NCI-H1048 (cell line): Measurements from ENCODE around the gene RBM5.

Source experiments
- DNase-seq: peaks from one replicate; lab custom pipeline; 2025; lab: John Stamatoyannopoulos, UW

The RBM5 gene

DNA sequence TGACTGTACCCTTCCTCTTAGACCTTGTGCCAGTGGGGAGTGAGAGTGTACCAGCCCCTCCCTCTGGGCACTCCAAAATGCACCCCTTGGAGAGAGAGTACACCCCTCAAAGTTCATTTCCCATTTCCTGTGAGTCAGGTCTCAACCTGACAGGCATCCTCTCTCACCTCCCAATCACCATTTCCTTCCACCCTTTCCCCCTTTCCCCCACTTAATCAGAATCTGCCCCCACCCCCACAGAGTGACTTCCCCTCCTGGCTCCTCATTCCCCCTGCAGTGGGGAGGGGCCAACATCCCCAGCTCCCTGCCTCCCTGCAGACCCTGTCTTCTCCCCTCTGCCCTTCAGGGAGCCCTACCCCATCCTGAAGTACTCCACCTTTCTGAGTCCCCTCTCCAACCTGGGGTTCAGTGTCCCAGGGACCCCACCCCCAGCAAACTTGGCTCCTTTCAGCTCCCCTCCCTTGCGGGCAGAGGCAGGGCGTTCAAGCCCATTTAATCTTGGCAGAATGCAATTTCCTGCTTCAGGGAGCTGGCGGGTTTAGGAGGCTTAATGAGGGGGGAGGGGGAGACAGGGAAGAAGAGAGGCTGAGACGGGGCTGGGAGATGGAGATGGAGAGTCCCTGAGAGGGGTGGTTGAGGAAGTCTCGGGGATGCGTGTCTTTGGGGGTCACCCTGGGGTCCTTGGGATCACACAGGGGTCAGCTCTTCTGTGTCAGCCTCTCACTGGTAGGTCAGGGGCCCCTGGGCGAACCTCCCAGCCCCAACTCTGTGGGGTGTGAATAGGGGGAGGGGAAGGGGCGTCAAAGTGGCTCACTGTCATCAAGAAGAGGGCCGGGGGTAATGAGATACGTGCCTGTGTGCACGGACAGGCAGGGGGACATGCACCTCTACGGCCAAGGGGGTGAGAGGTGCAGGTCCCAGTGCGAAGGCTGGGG, 49.8 kb downstream of the RBM5 start:
- no peak for DNase-seq

DNA sequence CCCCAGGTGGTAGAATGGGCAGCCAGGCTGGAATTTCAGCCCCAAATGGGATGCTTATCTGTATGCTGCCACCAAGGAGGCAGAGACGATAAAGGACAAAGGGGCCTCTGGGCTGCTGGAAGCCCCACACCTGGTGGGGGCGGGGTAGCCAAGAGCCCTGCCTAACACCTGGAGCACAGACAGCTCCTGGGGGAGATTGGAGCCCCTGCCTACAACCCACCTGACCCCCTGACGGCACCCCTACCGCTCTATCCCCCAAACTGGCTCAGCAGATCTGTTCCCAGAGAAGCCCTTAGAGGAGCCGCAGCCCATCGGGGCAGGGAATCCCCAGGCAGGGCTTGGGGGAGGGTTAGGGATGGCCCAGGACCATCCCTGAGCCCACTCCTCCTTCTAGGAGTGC, 50.6 kb downstream of the RBM5 start:
- no peak for DNase-seq

DNA sequence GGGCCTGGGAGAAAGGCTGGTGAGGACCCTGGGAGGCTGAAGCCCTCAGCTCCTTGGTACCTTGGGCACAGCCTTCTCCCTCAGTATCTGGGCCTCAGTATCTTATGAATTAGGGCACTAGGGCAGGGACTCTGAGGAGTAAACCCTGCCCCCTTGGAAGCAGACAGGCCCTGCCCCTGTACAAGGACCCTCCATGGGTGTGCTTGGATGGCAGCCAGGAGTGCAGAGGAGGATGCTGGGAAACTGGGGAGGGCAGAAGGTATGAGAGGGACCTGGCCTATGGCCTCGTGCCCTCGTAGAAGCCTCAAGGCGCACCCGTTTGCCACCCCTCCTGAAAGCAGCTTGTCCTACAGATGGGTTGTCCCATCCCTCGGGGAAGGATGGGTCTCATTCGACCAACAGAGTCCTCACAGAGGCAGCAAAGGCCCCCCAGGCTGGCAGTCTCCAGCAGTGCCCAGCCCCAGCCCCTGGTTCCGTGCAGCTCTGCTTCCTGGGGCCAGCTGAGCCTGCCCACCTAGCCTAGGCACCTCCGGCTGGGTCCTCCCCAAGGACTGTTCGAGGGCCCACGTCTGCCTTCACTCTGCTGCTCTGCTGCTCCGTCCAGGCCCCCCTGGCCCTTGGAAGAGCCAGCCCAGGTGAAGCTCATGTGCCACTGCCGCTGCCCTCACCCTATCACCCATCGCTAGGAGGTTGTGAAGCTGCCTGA, 51.2 kb downstream of the RBM5 start:
- no peak for DNase-seq

DNA sequence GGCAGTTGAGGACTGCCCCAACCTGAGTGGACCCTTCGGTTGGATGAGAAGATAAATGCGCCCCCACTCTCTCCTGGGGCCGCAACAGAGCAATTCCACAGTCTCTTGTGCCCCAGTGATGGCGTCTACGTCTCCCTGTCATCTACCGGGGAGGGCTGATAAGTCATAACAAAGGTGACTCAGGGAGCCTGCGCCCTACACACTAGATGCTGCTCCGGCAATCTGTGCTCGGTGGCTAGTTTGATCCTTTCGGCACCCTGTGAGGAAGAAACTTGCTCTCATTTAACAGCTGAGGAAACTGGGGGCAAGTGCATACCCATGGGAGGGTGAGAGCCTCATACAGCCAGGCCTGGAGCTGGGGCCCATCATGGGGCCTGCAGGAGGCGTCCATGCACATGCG, 52.3 kb downstream of the RBM5 start:
- no peak for DNase-seq

DNA sequence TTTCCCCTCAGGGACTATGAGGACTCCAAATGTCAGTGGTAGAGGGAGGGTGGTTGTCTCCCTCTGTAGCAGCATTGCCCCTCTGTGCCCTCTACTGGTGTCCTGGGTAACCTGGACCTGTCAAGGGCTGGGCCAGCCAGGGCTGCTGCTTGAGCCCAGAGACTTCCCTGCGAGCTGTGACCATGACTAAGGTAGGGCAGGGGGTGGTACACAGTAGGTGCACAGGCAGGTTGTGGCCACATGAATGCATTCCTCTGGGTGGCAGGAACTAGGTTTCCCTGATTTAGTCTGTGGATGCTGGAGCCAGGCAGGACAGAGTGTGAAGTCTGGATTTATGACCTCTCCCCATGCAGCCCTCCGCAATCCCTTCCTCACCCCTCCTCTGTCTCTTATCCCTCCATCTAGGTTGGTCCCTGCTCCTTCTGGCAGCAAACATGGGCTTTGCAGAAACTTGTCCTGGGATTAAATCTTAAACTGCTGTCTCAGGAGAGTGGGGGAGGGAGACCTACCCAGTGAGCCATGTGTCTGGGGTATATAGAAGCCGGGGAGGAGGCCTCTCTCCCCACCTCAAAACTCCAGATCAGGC, 57.7 kb downstream of the RBM5 start:
- no peak for DNase-seq

DNA sequence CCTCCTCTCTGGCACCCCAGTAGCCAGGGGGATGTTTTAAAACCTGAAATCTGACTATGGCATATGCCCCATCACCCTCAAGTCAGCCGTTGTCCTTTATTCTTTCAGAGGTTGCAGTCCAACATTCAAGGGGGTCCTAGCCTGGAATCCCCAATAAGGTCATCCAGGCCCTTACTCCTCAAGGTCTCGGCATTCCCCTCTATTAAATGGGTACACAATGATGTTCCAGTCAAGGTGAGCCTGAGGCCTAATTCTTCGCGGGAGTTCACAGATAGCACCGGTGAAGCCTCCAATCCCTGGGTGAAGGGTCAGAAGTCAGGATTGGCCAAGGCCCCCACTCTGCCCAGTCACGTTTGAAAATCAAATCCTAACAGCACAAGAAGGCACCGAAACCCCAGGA, 58.3 kb downstream of the RBM5 start:
- DNase-seq = no peak

DNA sequence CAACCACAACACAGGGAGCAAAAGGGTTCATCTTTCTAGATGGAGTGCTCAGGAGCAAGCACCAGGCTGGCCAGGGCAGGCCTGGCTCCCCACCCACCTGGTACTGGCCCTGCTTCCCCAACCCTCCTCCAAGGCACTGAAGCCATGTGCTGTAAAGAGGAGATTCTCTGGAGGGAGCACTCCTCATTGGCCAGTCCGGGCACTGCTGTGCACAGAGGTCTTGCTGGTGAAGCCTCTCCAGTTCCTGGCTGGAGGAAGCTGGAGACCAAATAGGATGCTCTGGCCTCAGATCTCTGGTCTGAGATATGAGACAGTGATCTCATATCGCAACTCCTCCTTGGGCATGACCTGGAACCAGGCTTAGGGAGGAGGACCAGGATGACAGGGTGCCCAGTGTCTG, 58.7 kb downstream of the RBM5 start:
- DNase-seq = no peak

DNA sequence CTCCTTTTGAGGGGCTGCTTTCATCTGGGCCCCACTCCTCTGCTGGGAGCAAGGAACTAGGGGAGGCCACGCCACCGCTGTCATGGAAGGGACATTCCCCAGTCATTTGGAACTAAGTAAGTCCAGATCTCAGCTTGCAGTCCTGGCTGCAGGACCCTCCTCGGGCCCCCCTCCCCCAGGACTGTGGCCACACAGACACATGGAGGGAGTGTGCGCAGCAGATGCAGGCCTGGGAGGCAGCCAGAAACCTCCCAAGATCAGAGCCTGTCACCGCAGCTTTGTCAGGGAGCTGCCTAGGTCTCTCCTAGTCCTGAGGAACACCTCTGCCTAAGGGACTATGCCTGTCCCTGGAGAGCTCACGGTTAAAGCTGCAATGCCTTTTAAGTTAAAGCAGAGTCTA, 59.1 kb downstream of the RBM5 start:
- DNase-seq = no peak

DNA sequence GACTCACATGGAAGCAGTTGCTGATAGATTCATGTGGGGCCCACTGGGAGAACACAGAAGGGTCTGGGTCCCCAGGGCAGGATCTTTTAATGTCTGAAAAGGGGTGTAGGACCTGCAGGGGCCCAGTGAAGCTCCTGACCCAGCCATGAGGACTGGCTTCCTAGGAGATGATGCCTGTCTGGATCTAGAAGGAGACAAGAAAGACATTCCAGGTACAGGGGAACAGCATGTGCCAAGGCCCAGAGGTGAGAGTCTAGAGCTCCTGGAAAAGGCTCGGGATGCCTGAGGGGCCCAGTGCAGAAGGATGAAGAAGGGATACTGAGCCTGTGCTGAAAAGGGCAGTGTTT, 61.7 kb downstream of the RBM5 start:
- DNase-seq = no peak

DNA sequence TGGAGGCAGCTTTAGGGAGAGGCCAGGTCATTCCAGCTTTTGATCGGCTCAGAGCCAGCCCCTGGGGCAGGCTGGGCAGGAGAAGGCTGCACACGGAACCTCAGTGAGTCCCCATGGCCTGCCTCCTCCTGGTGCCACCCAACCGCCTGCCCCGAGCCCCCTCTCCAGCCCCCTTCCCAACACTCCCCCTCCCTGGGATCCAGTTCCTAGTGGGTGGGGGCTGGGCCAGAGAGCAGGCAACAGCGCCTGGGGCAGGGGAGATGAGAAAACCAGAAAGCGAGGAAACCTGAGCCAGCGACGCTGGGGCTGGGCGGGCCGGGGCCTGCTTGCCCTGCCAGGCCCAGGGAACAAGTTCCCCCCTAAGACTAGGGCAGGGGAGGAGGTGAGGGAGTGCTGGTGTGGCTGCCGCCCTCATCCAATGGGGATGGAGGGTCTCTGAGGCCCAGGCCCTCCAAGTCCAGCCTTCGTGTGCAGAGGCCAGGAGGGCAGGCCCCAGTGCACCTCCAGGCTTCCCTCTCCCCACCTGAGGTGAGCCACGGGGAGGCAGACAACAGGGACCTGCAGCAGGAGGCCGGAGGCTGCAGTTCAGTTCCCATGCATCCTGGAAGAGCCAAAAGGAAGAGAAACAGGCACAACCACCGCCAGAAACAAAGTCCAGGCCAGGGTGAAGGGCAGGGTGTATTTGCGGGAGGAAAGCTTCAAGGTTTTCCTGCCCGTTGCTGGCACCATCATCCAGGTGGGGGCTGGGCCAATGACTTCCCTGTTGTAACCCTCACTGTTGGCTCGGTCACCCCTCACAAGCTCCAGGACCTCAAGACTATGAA, 62.4 kb downstream of the RBM5 start:
- no peak for DNase-seq

DNA sequence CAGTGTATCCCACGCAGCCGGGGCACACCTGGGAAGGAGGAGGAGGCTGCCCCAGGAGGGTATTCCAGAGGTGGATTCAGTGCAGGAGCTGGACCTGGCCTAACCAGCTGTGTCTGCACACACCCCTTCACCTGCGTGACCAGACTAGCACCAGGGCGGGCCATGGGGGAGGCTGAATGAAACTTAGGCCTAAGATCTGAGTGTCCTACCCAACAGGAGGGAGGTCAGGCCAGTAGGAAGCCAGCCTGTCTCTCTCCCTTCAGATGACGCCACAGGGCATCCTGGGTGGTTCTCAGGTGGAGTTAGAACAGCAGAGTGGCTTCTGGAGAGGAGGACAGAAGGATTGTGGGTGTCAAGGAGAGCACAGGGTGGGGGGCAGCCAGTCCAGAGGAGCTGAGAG, 63.0 kb downstream of the RBM5 start:
- DNase-seq = no peak

DNA sequence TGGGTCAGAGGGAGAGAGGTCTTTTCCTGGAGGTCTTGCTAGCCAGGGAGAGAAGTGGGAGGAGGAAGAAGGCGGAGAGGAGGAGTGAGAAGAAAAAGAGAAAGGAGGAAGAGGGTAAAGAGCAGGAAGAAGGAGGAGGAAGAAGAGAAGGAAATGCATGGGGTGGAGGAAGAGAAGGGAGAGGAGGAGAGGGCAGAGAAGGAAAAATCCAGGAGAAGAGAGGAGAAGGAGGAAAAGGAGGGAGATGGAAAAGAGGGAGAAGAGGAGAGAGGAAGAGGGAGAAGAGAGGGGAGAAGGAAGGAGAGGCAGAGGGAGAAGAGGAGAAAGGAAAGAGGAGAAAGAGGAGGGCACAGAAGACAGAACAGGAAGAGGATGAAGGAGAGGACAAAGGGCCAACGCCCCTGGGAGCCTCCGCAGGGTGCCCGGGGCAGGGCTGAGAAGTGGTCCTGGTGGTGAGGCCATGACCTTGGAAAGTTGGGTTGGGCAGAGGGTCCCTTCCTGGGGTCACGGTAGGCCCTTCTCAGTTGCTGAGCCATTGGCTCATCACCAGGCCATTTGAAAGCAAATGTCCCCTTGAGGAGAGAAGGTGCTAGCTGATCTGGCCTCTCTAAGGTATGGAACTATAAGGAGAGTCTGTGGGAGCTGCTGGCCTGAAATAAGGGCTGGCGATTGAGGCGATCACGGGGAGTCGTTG, 65.2 kb downstream of the RBM5 start:
- no peak for DNase-seq

DNA sequence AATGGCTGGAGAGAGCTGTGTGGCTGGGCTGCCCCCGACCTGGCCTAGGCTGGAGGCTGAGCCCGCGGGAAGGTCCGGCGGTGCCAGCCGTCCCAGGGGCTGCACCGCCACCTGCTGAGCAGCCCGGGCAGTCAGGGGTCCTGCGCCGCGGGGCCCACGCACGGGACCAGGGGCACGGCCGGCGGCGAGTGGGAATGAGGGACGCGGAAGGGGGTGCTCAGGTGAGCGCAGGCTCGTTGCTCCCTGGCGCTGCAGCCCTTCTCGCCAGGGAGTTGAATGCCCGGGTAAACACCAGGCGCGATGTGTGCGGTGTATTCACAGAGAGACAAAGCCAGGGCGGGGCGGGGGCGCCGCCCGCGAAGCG, 65.7 kb downstream of the RBM5 start:
- no peak for DNase-seq

DNA sequence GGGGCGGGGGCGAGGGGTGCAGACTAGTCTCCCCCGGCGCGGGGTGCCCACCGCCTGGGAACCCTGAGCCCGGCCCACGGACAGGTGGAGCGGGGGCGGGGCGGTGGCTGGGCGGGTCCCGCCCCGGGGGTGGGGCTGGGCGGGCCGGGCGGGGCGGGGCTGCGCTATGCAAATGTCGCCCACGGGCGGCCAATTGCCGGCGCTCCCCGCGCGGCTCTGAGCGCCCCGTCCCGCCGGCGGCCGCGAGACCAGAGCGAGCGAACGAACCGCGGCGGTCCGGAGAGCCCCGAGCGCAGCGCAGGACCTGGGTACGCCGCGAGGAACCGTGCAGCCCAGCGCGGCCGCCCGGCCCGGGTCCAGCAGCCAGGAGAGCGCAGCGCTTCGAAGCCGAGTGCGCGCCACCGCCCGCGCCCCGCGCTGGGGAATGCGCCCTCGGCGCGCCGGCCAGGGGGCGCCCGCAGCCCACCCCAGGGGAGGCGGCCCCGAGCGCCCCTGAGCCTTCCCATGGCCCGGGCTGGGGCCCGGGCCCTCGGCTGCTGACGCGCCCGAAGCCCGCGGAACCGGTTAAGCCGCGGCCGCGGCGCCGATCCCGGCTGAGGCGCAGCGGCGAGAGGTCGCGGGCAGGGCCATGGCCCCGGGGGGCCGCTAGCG, 66.2 kb downstream of the RBM5 start, which contains the start of gene SEMA3F:
SEMA3F (plus strand) TSS at position 485 of the 651 bp plus-strand sequence. CDS start 4,299 bp downstream, outside the sequence.
- DNase-seq = peak; percentile 28

DNA sequence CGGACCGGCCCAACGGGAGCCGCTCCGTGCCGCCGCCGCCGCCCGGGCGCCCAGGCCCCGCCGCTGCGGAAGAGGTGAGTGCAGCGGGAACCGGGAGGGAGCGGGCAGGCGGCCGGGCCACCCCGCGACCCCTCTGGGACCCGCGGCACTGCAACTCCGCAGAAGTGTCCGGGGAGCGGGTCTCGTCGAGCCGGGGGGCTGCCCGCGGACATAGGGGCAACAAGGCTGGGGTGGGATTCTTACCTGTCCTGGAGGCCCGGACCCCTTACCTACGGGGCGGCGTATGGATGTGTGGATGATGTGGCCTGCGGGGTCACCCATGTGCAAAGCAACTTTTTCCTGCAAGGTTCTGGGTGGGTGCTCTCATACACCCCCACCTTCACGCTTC, 66.8 kb downstream of the RBM5 start:
- no peak for DNase-seq

DNA sequence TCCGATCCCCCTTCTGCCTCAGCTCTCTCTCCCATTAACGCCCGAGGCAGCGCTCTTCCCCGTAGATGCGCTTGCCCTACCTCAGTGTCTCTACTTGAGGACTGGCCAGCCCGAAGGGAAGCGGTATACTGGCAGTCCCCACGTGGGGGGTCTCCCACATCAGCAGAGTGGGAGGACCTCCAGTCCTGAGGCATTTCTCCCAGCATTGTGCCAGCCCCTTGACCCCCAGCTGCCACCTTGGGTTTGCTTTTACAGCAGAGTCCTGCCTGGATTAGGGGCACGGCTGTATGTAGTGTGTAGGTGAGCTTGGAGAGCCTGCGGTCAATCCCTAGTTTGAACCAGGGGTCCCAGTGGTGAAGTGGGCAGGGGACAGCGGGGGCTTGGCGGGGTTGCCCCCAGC, 67.2 kb downstream of the RBM5 start:
- DNase-seq = no peak

DNA sequence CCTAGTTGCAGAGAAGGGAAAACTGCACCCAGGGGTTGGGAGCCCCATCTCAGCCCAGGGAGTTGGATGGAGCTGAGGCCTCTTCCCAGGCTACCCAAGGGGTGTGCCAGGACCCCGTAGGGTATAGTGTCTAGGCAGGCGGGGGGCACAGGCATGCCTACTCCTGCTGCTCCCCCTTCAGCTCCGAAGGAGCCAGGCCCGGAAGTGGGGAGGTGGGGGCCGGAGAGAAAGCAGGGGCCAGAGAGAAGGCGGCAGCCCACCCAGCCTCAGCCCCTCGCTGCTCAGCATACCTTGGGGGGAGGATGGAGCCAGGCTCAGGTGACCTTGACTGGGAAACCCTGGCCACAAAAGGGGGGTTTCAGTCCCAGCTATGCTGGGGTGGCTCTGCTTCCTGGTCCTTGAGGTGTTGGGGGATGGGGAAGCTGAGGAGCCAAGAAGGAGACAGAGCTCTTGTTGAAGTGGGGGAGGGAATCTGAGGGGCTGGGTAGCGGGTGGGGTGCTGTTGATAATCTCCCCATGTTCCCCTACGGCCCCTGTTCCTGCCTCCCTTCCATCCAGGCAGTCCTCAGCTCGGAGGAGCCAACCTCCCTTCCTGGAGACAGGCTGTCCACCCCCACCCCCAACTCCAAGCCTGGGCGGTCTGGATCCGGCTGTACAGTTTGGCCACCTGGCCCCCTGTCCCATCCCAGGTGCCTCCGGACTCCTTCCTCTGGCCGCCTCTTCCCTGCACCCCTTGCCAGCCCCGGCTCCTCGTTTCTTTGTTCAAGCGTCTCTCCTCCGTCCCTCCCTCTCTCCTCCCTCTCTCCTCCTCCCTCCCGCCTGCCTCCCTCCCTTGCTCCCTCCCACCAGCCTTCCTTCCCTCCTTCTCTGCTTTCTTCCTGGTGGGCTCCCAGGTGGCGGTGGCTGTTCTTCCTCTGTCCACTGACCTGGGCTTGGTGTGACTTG, 68.1 kb downstream of the RBM5 start:
- no peak for DNase-seq

DNA sequence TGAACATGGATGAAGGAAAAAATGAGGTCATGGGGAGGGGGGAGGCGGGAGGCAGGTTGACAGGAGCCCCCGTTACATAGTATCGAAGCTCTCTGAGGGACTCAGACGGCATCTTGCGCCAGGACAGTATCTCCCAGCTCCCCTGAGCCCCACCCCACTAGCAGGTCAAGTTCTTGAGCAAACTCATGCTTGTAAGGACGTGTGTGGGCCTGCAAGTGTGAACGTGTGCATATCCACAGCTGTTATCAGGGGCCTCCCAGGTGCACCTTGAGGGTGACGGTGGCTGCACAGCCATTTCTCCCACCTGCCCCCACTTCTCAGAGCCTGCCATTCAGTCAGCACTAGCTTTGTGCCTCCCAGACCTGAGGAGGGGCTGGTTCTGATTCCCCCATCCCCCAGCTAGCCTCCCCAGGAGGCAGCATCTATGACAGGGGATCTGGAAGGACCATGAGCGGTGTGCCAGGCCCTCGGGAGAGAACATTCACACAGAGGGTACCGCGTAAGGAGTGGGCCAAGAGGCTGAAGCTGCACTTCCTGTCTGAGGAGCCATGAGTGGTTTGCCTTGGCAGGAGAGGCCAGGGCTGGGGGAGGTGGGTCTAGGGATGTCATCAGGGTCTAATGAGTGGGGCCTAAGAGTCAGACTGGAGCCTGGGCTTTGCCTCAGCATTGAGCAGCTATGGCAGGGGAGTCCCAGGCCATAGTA, 69.3 kb downstream of the RBM5 start:
- DNase-seq = no peak

DNA sequence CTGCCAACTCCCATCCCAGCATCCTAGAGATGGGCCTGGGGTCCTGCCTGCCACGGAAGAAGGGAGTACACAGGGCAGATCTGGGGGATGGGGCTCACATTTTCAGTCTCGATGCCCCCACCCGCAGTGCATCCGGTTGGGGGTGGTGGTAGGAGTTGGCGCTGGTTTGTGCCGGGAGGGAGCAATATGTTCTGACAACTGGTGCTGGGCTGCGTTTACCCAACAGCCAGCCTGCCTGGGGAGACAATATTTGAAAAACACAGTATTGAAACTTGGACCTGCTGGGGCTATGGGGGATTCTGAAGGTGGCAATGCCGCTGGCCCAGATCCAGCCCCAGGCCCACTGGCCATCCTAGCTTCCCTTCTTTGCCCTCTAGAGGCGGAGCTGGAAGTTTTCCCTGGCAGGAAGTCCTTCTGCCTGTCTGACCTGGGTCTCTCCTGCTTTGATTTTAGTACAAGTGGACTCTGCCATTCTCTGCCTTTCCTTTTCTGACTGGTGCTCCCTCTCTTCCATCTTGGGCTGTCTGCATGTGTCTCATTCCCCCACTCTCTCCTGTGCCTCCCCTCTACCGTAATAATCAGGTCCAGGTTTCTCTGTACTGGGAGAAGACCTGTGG, 69.9 kb downstream of the RBM5 start:
- DNase-seq = no peak
